Calu3 (cell line): ENCODE data around the gene TGM5. TPM values are rescaled to one million over a fixed set of nuclear protein-coding genes. Genes with fewer than 3 reads are reported as not detected.

ENCODE experiments used
- BruUV-seq: library from RNA; stranded (reverse); fragments of 400-500 nt; replicated peaks from 2 replicates; lab custom pipeline; 2021; lab: Mats Ljungman, UMichigan
- CTCF ChIA-PET: fragments of 300-600 bp; sonication (Branson Sonifier 250); formaldehyde crosslinking; loops from one replicate; lab custom pipeline; 2022; ENCODE audit warnings: antibody characterized with exemption; lab: Charles Lee
- DNase-seq: peaks from one replicate; pipeline ENCODE4 v3.0.0; 2022
- H3K27ac Mint-ChIP-seq: one replicate; pipeline ENCODE4 v1.8.0; 2022; ENCODE audit warnings: mixed read lengths; ENCODE audit not compliant: unreplicated experiment
- H3K27me3 Mint-ChIP-seq: one replicate; pipeline ENCODE4 v1.8.0; 2022; ENCODE audit warnings: mixed read lengths; ENCODE audit not compliant: unreplicated experiment
- H3K36me3 Mint-ChIP-seq: one replicate; pipeline ENCODE4 v1.8.0; 2022; ENCODE audit warnings: mild to moderate bottlenecking, moderate library complexity, mixed read lengths; ENCODE audit not compliant: insufficient read depth, unreplicated experiment
- H3K4me1 Mint-ChIP-seq: one replicate; pipeline ENCODE4 v1.8.0; 2022; ENCODE audit warnings: mild to moderate bottlenecking, low read depth, mixed read lengths; ENCODE audit not compliant: unreplicated experiment
- H3K4me3 Mint-ChIP-seq: one replicate; pipeline ENCODE4 v1.8.0; 2022; ENCODE audit warnings: mild to moderate bottlenecking, low read depth, moderate library complexity, mixed read lengths; ENCODE audit not compliant: unreplicated experiment
- H3K9me3 Mint-ChIP-seq: one replicate; pipeline ENCODE4 v1.8.0; 2022; ENCODE audit warnings: low read depth, mixed read lengths; ENCODE audit not compliant: unreplicated experiment
- intact Hi-C: fragments of 100-400 bp; cut with micrococcal nuclease; formaldehyde crosslinking; loops from one replicate; pipeline ENCODE4 v1.10.0; 2022; ENCODE audit not compliant: unreplicated experiment
- total RNA-seq: library from RNA; stranded (reverse); gene quantifications from 2 replicates; pipeline ENCODE4 v1.2.3, GENCODE V29; 2022
- TF ChIP-seq, protein P1 (sequence below): fragments of 200-600 bp; IDR thresholded peaks from one replicate; pipeline ENCODE4 v1.8.0; 2022; ENCODE audit warnings: antibody characterized with exemption; ENCODE audit not compliant: unreplicated experiment

TGM5 gene
- total RNA-seq, 1 experiment from 2014 or later, result not detected

DNA sequence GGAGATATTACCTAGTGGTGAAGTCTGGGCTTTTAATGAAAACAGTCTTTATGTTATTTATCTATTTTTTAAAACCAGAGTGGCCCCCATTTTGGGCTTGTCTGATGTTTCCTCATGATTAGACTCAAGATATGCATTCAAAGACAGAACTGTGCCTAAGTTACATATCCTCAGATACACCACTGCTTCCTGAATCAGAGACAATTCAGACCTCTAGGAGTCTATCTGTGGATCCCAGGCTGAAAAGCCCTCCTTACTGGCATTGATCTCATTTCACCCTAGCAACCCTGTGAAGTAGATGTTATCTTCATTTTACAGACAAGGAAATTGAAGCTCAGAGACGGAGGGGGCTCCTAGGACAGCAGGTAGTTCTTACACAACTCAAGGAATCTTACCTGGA is 16.8 kb upstream of the TGM5 start:
- no peak overlapping the region for H3K4me3 Mint-ChIP-seq
- H3K36me3 Mint-ChIP-seq, result no peaks in the 10 kb centered on the region
- no peaks in the 10 kb centered on the region for H3K4me1 Mint-ChIP-seq
- DNase-seq, result no peak
- no peaks in the 10 kb centered on the region for H3K9me3 Mint-ChIP-seq
- CTCF ChIA-PET, result interaction anchor here (0.6 kb wide), 1 partner anchor 9 kb away, joined by 4 read pairs; no protein-coding TSS in a partner anchor
- peaks cover 65% of the 10 kb centered on the region for H3K27me3 Mint-ChIP-seq
- intact Hi-C loops, result no loop called here
- no peak overlapping the region for H3K27ac Mint-ChIP-seq
- TF ChIP-seq, protein P1, sequence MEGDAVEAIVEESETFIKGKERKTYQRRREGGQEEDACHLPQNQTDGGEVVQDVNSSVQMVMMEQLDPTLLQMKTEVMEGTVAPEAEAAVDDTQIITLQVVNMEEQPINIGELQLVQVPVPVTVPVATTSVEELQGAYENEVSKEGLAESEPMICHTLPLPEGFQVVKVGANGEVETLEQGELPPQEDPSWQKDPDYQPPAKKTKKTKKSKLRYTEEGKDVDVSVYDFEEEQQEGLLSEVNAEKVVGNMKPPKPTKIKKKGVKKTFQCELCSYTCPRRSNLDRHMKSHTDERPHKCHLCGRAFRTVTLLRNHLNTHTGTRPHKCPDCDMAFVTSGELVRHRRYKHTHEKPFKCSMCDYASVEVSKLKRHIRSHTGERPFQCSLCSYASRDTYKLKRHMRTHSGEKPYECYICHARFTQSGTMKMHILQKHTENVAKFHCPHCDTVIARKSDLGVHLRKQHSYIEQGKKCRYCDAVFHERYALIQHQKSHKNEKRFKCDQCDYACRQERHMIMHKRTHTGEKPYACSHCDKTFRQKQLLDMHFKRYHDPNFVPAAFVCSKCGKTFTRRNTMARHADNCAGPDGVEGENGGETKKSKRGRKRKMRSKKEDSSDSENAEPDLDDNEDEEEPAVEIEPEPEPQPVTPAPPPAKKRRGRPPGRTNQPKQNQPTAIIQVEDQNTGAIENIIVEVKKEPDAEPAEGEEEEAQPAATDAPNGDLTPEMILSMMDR, result no peak
- BruUV-seq, result no TSS peak

DNA sequence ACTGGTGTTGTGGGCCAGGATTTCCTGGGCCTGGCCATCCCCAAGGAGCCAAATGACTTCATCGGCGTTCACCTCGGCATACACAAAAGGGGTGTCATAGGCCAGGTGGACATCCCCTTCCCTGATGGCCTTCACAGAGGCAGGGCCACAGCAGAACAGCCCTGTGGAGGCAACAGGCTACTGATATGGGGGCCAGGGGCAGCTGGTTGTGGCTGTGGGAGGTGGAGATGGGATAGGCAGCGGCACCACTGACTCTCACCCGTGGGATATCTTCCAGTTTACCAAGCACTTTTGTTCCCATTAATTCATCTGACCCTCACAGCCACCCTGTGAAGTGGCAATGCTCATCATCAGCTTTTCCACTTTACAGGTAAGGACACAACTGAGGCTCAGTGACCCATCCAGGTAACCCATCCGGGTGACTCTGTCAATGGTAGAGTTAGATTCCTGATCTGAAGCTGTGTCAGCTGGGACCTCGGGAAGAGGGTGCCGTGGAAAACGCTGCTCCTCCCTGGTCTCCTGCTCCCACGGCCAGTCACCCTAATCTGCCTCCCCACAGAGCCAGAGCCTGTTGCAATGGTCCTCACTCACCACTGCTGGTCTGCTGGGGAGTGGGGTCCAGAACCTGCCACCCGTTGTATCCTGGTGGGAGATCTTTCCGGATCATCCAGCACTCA is 15.3 kb upstream of the TGM5 start:
- intact Hi-C loops, result no loop called here
- no peaks in the 10 kb centered on the region for H3K9me3 Mint-ChIP-seq
- no peaks in the 10 kb centered on the region for H3K36me3 Mint-ChIP-seq
- TF ChIP-seq, protein P1, result no peak
- DNase-seq, result no peak
- no peak overlapping the region for H3K4me3 Mint-ChIP-seq
- CTCF ChIA-PET, result no interaction called here
- no peak overlapping the region for H3K27ac Mint-ChIP-seq
- no TSS peak for BruUV-seq
- no peaks in the 10 kb centered on the region for H3K4me1 Mint-ChIP-seq
- H3K27me3 Mint-ChIP-seq, result peaks cover 51% of the 10 kb centered on the region

DNA sequence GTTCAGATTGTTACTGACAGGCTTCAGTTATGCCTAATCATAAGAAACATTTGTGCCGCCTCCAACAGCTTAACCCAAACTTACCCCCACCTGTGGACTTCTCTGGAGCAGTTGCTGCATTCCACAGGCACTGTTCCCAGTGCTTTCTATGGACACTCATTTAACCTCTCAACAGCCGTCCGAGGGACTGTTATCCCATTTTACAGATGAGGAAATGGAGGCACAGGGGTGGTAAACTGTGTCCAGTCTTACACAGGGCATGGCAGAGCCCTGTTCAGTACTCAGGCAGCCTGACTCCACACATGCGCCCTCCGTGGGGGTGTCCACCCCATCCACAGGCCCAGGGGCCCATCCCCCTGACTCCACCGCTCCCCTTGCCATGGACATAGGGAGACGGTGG is 14.3 kb upstream of the TGM5 start:
- Mint-ChIP-seq H3K4me3 (no peak overlapping the region), H3K27ac (no peak overlapping the region), H3K36me3 (no peaks in the 10 kb centered on the region), H3K27me3 (peaks cover 52% of the 10 kb centered on the region), H3K9me3 (no peaks in the 10 kb centered on the region), H3K4me1 (no peaks in the 10 kb centered on the region)
- BruUV-seq, result no TSS peak
- intact Hi-C loops, result no loop called here
- CTCF ChIA-PET, result no interaction called here
- DNase-seq, result no peak
- TF ChIP-seq, protein P1, result no peak

DNA sequence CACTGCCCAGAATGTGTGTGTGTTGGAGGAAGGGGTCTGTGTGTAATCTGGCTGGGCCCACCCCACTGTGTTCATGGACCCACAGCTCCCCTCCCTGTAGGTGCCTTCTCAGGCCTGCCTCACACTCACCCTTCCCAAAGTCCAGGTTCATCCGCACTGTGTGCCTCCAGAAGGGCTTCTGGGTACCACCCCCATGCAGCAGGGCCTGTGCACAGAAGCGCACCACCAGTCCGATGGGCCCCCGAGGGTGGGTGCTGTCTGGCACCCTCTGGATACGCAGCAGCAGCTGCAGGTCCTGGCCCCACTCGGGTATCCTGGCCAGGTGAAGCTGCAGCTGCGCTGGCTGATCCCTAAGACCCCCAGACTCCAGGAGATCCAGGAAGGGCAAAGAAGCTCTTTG is 12.8 kb upstream of the TGM5 start:
- H3K4me3 Mint-ChIP-seq, result no peak overlapping the region
- TF ChIP-seq, protein P1, result no peak
- intact Hi-C loops, result no loop called here
- BruUV-seq, result no TSS peak
- H3K27me3 Mint-ChIP-seq, result peaks cover 60% of the 10 kb centered on the region
- CTCF ChIA-PET, result no interaction called here
- H3K9me3 Mint-ChIP-seq, result no peaks in the 10 kb centered on the region
- no peaks in the 10 kb centered on the region for H3K36me3 Mint-ChIP-seq
- no peak overlapping the region for H3K27ac Mint-ChIP-seq
- DNase-seq, result no peak
- H3K4me1 Mint-ChIP-seq, result no peaks in the 10 kb centered on the region
